Osteoblast (primary cell): ENCODE measurements around the gene PRR15L. TPM values are rescaled to one million over a fixed set of nuclear protein-coding genes. Genes with fewer than 3 reads are reported as not detected.

Experiments
- DNase-seq: peaks from one replicate; pipeline ENCODE4 v3.0.0; 2011; ENCODE audit warnings: low spot score, mixed read lengths; ENCODE audit not compliant: insufficient read length; ENCODE audit errors: missing footprints
- H2AFZ ChIP-seq: 2 replicates; pipeline ENCODE4 v1.6.0; 2011; ENCODE audit warnings: mild to moderate bottlenecking, low read length
- H3K27ac ChIP-seq: 2 replicates; pipeline ENCODE4 v1.5.1; 2011; ENCODE audit warnings: mild to moderate bottlenecking, low read depth, low read length, moderate library complexity
- H3K27me3 ChIP-seq: 2 replicates; pipeline ENCODE4 v1.6.0; 2012; ENCODE audit warnings: mild to moderate bottlenecking, control low read depth, inconsistent platforms, low read length, moderate library complexity; ENCODE audit not compliant: insufficient read depth
- H3K36me3 ChIP-seq: 2 replicates; pipeline ENCODE4 v1.5.1; 2011; ENCODE audit warnings: mild to moderate bottlenecking, low read length, control low read depth, moderate library complexity; ENCODE audit not compliant: insufficient read depth
- H3K4me1 ChIP-seq: 2 replicates; pipeline ENCODE4 v1.5.1; 2011; ENCODE audit warnings: mild to moderate bottlenecking, low read length, control low read depth, moderate library complexity; ENCODE audit not compliant: insufficient read depth
- H3K4me2 ChIP-seq: 2 replicates; pipeline ENCODE4 v1.6.0; 2011; ENCODE audit warnings: mild to moderate bottlenecking, low read length; ENCODE audit not compliant: insufficient read depth
- H3K4me3 ChIP-seq: fragments of 200-600 bp; sonication (generic); 3 replicates; pipeline ENCODE4 v1.5.1; 2012; ENCODE audit warnings: mild to moderate bottlenecking, low read length, inconsistent platforms; ENCODE audit not compliant: insufficient read depth
- H3K79me2 ChIP-seq: 2 replicates; pipeline ENCODE4 v1.6.0; 2012; ENCODE audit warnings: mild to moderate bottlenecking, low read length, control low read depth, inconsistent platforms; ENCODE audit not compliant: insufficient read depth
- H3K9me3 ChIP-seq: 2 replicates; pipeline ENCODE4 v1.5.1; 2011; ENCODE audit warnings: low read depth, low read length, control low read depth
- H4K20me1 ChIP-seq: 2 replicates; pipeline ENCODE4 v1.6.0; 2012; ENCODE audit warnings: mild to moderate bottlenecking, low read length, control low read depth; ENCODE audit not compliant: insufficient read depth
- total RNA-seq: library from RNA; depleted of rRNA; stranded (reverse); fragments of >200 nt; gene quantifications from 2 replicates; pipeline ENCODE4 v1.2.3, GENCODE V29; 2012
- TF ChIP-seq, protein P1 (sequence below): IDR thresholded peaks from 2 replicates; pipeline ENCODE4 v1.5.1; 2011; ENCODE audit warnings: mild to moderate bottlenecking, low read depth, low read length, moderate library complexity; ENCODE audit errors: extremely low read depth

The PRR15L gene
- total RNA-seq, 1 donor, result not detected

DNA sequence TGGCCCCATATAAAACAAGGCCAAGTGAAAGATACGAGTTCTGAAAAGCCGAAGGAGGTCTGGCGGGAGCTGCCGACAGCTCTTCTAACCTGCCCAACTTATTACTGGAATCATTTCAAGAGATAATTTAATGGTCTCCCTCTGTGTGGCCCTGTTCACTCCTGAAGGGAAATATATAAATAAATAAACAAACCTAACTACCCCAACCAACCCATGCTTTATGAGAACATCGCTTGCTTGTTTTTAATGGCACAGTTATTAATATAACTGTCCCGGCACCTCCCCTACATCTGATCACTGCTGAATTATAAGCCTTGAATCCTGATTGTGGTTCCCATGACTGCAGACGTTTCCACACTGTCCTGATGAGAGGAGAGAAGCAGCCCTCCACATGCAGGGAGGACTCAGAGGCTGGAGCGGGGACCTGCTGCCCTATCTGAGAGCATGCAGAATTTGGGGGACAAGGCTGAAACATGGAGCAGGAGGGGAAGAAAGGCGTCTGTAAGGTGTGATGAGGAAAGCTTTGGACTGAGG is 35.4 kb upstream of the PRR15L start:
- H3K4me1 ChIP-seq, result no peaks in the 10 kb centered on the region
- H3K27me3 ChIP-seq, result peaks cover 4% of the 10 kb centered on the region
- no peaks in the 10 kb centered on the region for H3K79me2 ChIP-seq
- no peak overlapping the region for H3K4me2 ChIP-seq
- no peaks in the 10 kb centered on the region for H3K9me3 ChIP-seq
- no peak overlapping the region for H2AFZ ChIP-seq
- no peak overlapping the region for H3K27ac ChIP-seq
- TF ChIP-seq, protein P1, sequence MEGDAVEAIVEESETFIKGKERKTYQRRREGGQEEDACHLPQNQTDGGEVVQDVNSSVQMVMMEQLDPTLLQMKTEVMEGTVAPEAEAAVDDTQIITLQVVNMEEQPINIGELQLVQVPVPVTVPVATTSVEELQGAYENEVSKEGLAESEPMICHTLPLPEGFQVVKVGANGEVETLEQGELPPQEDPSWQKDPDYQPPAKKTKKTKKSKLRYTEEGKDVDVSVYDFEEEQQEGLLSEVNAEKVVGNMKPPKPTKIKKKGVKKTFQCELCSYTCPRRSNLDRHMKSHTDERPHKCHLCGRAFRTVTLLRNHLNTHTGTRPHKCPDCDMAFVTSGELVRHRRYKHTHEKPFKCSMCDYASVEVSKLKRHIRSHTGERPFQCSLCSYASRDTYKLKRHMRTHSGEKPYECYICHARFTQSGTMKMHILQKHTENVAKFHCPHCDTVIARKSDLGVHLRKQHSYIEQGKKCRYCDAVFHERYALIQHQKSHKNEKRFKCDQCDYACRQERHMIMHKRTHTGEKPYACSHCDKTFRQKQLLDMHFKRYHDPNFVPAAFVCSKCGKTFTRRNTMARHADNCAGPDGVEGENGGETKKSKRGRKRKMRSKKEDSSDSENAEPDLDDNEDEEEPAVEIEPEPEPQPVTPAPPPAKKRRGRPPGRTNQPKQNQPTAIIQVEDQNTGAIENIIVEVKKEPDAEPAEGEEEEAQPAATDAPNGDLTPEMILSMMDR, result no peak
- no peaks in the 10 kb centered on the region for H4K20me1 ChIP-seq
- H3K4me3 ChIP-seq, result no peak overlapping the region
- peak; percentile 34 for DNase-seq
- no peaks in the 10 kb centered on the region for H3K36me3 ChIP-seq

DNA sequence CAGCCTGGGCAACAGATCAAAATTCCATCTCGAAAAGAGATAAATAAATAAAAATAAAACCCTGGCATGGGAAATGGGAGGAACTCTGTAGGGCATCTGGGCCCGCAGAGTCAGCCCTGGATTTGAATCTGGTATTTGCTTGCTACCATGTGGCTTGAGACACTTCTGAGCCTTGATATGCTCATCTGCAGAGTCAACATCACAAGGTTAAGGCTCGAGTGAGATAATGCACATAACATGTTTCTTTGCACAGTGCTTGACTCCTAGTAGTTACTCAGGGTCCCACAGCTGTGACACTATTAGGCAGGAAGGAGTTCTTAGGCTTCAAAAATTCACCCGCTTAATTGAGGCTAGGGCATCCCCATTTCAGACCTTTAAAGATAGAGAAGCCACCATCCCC is 34.5 kb upstream of the PRR15L start:
- Histone ChIP-seq H3K9me3 (no peaks in the 10 kb centered on the region), H2AFZ (no peak overlapping the region), H3K27ac (no peak overlapping the region), H4K20me1 (no peaks in the 10 kb centered on the region), H3K36me3 (no peaks in the 10 kb centered on the region), H3K79me2 (no peaks in the 10 kb centered on the region), H3K4me3 (no peak overlapping the region), H3K27me3 (peaks cover 4% of the 10 kb centered on the region), H3K4me2 (no peak overlapping the region), H3K4me1 (peaks cover 3% of the 10 kb centered on the region)
- TF ChIP-seq, protein P1, result no peak
- peak; percentile 72 for DNase-seq

DNA sequence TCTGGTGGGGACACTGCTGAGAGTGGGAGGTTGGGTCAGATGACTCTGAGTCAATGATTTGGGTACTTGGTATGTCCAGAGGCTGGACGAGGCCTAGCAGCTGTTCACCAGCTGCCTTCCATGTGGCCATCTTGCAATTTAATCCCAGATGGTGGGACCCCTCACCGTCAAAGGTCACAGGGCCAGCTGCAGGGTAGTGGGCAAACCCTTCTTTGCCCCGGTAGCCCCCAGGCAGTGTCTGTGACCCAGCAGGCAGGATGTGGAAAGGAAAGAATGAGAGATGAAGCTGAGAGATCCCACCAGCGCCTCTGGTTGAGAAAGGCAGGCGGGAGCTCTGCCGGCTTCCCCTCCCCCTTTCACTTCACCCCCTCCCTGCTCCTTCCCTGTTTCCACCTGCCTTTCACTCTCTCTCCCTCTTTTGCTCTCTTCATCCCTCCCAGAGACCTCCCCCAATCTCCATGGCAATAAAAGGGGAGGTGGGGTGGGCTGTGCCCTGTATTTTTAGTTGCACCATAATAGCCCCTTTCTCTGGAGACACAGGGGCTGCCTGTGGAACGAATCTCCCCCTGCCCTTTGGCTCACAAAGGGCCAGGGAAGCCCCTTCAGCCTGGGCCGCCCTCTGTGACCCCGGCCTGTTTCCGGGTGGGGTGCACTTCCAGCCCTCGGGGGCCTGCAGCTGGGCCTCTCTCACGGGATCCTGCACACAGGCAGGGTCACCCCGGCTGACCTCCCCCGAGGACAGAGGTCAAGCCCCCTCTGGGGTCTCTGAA is 33.5 kb upstream of the PRR15L start:
- Histone ChIP-seq H4K20me1 (no peaks in the 10 kb centered on the region), H3K27me3 (peaks cover 4% of the 10 kb centered on the region), H2AFZ (peak overlapping the region; percentile 77), H3K4me3 (no peak overlapping the region), H3K4me2 (no peak overlapping the region), H3K27ac (no peak overlapping the region), H3K36me3 (no peaks in the 10 kb centered on the region), H3K9me3 (no peaks in the 10 kb centered on the region), H3K79me2 (no peaks in the 10 kb centered on the region), H3K4me1 (peaks cover 3% of the 10 kb centered on the region)
- TF ChIP-seq, protein P1, result no peak
- peak; percentile 50 for DNase-seq

DNA sequence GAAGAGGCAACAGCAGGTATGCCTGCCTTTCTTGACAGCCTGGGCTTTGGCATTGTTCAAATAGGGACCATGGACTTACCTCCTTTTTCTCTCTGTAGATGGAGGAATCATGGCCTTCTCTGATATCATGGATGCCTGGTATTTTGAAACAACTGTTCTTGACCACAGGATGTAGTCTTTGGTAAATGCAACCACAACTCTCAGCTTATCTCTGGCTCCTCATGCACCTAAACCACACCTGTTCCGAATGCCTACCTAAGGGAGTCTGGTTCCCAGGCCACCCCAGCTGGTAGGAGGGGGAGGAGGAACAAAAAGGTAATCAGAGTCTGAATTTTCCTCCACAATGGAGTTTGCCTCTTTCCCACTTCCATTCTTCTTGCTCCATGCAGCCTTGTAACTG is 32.0 kb upstream of the PRR15L start:
- Histone ChIP-seq H3K9me3 (no peaks in the 10 kb centered on the region), H4K20me1 (no peaks in the 10 kb centered on the region), H3K4me1 (peaks cover 3% of the 10 kb centered on the region), H3K4me2 (no peak overlapping the region), H3K36me3 (no peaks in the 10 kb centered on the region), H3K4me3 (no peak overlapping the region), H3K79me2 (no peaks in the 10 kb centered on the region), H2AFZ (no peak overlapping the region), H3K27me3 (peaks cover 4% of the 10 kb centered on the region), H3K27ac (no peak overlapping the region)
- TF ChIP-seq, protein P1, result no peak
- DNase-seq, result no peak
